ENCODE results near the gene KLC1.

GRCh38 chr14:103716091-103716801 is 87.2 kb downstream of the KLC1 start:
- TF ChIP-seq CTCF (IDR thresholded peaks at IDR 0.05) (no peak), POLR2A (IDR thresholded peaks at IDR 0.05) (no peak), POLR2AphosphoS5 (IDR thresholded peaks at IDR 0.05) (peak in 1 of 3 donors; percentile 15)
